ENCODE results near the gene TRAF5. TPM values are rescaled to one million over a fixed set of nuclear protein-coding genes. Genes with fewer than 3 reads are reported as not detected.
"Not testable (repeated sequence)": the region's sequence is repeated elsewhere in the genome, so short reads cannot be mapped to it uniquely, and the experiment has no call there.

TRAF5 gene
- total RNA-seq, 1 donor from 2014 or later = 1.6 TPM

DNA sequence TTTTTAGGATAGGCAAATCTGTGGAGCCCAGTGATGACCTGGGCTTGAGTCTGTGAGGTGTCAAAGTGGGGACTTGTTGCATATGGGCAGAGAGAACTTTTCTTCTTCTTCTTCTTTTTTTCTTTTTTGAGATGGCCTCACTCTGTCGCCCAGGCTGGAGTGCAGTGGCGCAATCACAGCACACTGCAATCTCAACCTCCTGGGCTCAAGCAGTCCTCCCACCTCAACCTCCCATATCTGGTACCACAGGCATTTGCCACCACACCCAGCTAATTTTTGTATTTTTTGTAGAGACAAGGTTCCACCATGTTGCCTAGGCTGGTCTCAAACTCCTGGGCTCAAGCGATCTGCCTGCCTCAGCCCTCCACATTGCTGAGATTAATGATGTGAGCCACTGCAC, 85.0 kb downstream of the TRAF5 start:
- FAIRE-seq = no peak
- Histone ChIP-seq H3K36me3 (ENCODE audit: control insufficient read depth, insufficient read depth, low read length) (no peaks in the 10 kb centered on the region), H3K4me3 (ENCODE audit: low read depth, low read length) (no peak overlapping the region), H3K27me3 (ENCODE audit: control insufficient read depth, insufficient read depth, low read length) (no peaks in the 10 kb centered on the region)
- no peak for DNase-seq (ENCODE audit: low read depth)
- TF ChIP-seq, protein P1, sequence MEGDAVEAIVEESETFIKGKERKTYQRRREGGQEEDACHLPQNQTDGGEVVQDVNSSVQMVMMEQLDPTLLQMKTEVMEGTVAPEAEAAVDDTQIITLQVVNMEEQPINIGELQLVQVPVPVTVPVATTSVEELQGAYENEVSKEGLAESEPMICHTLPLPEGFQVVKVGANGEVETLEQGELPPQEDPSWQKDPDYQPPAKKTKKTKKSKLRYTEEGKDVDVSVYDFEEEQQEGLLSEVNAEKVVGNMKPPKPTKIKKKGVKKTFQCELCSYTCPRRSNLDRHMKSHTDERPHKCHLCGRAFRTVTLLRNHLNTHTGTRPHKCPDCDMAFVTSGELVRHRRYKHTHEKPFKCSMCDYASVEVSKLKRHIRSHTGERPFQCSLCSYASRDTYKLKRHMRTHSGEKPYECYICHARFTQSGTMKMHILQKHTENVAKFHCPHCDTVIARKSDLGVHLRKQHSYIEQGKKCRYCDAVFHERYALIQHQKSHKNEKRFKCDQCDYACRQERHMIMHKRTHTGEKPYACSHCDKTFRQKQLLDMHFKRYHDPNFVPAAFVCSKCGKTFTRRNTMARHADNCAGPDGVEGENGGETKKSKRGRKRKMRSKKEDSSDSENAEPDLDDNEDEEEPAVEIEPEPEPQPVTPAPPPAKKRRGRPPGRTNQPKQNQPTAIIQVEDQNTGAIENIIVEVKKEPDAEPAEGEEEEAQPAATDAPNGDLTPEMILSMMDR (IDR thresholded peaks at IDR 0.05; ENCODE audit: insufficient read depth, low read length, severe bottlenecking) = no peak

DNA sequence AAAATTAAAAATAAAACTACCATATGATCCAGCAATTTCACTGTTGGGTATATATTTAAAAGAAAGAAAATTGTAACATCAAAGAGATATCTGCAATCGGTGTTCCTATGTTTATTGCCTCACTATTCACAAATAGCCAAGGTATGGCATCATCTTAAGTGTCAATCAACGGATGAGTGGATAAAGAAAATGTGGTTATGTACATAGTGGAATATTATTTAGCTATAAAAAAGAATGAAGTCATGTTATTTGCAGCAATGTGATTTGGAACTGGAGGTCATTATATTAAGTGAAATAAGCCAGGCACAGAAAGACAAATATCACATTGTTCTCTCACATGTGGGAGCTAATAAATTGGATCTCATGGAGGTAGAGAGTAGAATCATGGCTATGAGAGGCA, 89.1 kb downstream of the TRAF5 start:
- TF ChIP-seq, protein P1 (IDR thresholded peaks at IDR 0.05; ENCODE audit: insufficient read depth, low read length, severe bottlenecking) = no peak
- no peaks in the 10 kb centered on the region for H3K27me3 ChIP-seq (ENCODE audit: control insufficient read depth, insufficient read depth, low read length)
- DNase-seq (ENCODE audit: low read depth) (no peak), FAIRE-seq (no peak)
- H3K36me3 ChIP-seq (ENCODE audit: control insufficient read depth, insufficient read depth, low read length) = no peaks in the 10 kb centered on the region
- H3K4me3 ChIP-seq (ENCODE audit: low read depth, low read length) = no peak overlapping the region

DNA sequence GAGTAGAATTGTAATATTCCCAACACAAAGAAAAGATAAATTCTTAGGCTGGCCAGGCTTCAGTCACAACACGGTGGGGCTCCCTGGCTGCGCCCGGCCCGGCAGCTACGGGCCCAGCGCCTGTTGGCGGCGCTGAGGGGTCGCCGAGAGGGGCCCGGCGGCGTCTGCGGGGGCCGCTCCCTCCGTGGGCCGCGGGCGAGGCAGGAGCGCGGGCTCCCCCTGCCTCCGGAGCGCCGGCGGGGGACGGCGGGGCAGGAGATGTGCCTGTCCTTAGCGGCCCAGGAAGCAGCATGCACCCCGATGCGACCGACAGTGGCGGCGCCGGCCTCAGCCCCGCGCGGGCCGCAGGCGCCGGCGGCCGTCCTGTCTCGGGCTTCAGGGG, 89.6 kb downstream of the TRAF5 start:
- not testable (repeated sequence) for FAIRE-seq; H3K36me3 ChIP-seq (ENCODE audit: control insufficient read depth, insufficient read depth, low read length); DNase-seq (ENCODE audit: low read depth); H3K27me3 ChIP-seq (ENCODE audit: control insufficient read depth, insufficient read depth, low read length)
- peak overlapping the region; percentile 33 for H3K4me3 ChIP-seq (ENCODE audit: low read depth, low read length)

DNA sequence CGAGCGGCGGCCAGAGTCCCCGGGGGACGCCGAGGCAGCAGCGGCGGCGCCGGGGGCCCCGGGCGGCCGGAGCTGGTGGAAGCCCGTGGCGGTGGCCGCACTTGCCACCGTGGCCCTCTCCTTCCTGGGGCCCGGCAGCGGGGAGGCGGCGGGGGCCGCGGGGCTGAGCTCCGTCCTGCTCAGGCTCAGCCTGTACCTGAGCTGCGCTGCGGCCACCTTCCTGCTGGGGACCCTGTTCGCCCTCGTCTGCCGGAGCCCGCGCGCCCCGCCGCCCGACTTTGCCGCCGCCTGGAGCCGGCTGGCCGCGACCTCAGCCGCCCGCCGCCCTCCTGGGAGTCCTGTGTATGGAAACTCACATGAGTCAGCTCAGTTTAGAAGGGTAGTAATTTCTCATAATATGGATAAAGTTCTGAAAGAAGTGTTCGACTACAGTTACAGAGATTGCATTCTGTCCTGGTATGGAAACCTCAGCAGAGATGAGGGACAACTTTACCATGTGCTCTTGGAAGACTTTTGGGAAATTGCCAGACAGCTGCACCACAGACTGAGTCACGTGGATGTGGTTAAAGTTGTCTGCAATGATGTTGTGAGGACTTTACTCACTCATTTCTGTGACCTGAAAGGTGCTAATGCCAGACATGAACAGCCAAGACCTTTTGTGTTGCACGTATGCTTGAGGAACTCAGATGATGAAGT, 90.1 kb downstream of the TRAF5 start:
- DNase-seq (ENCODE audit: low read depth) (peak; percentile 59), FAIRE-seq (peak; percentile 89)
- peak overlapping the region; percentile 33 for H3K4me3 ChIP-seq (ENCODE audit: low read depth, low read length)
- not testable (repeated sequence) for H3K27me3 ChIP-seq (ENCODE audit: control insufficient read depth, insufficient read depth, low read length); H3K36me3 ChIP-seq (ENCODE audit: control insufficient read depth, insufficient read depth, low read length)

DNA sequence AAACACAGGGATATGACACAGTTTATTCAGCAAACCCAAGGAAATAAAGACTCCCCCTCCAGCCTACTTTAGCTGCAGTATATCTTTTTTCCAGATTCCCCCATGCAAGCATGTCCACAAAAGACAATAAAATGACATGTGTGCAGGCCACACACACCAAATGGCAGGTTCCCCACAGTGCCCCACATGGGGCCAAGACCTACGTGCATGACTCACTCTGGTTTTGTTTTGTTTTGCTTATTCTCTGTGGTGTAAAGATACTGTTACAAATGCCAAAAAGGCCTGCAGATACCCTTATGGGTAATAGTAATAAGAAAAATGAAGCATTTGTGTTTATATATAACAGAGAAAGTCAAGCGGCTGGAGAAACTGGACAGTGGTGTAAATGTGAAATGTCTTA, 93.8 kb downstream of the TRAF5 start:
- DNase-seq (ENCODE audit: low read depth) (peak; percentile 14), FAIRE-seq (no peak)
- no peaks in the 10 kb centered on the region for H3K36me3 ChIP-seq (ENCODE audit: control insufficient read depth, insufficient read depth, low read length)
- H3K4me3 ChIP-seq (ENCODE audit: low read depth, low read length) = no peak overlapping the region
- no peaks in the 10 kb centered on the region for H3K27me3 ChIP-seq (ENCODE audit: control insufficient read depth, insufficient read depth, low read length)
- TF ChIP-seq, protein P1 (IDR thresholded peaks at IDR 0.05; ENCODE audit: insufficient read depth, low read length, severe bottlenecking) = no peak

DNA sequence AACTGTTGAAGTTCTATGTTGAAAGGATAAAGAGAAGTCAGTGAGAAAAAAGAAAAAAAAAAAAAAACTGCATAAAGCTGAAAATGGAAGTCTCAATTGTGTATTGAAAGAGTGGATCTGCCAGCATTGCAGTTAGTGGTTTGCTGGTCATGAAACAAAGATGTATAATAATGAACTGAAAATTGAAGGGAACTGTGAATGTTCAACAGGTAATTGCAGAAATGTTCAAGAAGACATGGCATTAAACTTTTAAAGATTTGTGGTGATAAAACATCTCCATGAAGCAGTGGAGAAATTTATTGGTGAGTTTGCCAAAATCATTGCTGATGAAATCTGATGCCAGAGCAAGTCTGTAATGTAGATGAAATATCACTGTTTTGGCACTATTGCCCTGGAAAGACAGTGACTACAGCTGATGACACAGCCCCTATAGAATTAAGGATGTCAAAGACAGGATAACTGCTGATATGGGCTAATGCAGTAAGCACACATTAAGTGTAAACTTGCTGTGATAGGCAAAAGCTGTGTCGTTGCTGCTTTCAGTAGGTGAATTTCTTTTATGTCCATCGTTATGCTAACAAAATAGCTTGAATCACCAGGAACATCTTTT, 94.3 kb downstream of the TRAF5 start:
- Histone ChIP-seq H3K36me3 (ENCODE audit: control insufficient read depth, insufficient read depth, low read length) (no peaks in the 10 kb centered on the region), H3K27me3 (ENCODE audit: control insufficient read depth, insufficient read depth, low read length) (no peaks in the 10 kb centered on the region), H3K4me3 (ENCODE audit: low read depth, low read length) (no peak overlapping the region)
- DNase-seq (ENCODE audit: low read depth) (no peak), FAIRE-seq (no peak)
- TF ChIP-seq, protein P1 (IDR thresholded peaks at IDR 0.05; ENCODE audit: insufficient read depth, low read length, severe bottlenecking) = no peak

DNA sequence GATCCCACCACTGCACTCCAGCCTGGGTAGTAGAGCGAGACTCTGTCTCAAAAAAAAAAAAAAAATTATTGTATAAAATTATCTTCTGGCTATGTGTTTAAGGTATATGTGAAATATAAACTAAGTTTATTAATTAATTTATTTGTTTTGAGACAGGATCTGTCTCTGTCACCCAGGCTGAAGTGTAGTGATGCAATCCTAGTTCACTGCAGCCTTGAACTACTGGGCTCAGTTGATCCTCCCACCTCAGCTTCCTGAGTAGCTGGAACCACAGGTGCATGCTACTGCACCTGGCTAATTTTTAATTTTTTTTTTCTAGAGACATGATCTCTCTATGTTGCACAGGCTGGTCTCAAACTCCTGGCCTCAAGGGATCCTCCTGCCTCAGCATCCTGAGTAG, 97.4 kb downstream of the TRAF5 start:
- H3K36me3 ChIP-seq (ENCODE audit: control insufficient read depth, insufficient read depth, low read length) = no peaks in the 10 kb centered on the region
- TF ChIP-seq, protein P1 (IDR thresholded peaks at IDR 0.05; ENCODE audit: insufficient read depth, low read length, severe bottlenecking) = no peak
- no peaks in the 10 kb centered on the region for H3K27me3 ChIP-seq (ENCODE audit: control insufficient read depth, insufficient read depth, low read length)
- no peak overlapping the region for H3K4me3 ChIP-seq (ENCODE audit: low read depth, low read length)
- DNase-seq (ENCODE audit: low read depth) (no peak), FAIRE-seq (no peak)
